ENCODE measurements around the gene CATSPERB. TPM values are rescaled to one million over a fixed set of nuclear protein-coding genes. Genes with fewer than 3 reads are reported as not detected.

The CATSPERB gene
- total RNA-seq, 1 experiment from 2014 or later, result 2.1 TPM

DNA sequence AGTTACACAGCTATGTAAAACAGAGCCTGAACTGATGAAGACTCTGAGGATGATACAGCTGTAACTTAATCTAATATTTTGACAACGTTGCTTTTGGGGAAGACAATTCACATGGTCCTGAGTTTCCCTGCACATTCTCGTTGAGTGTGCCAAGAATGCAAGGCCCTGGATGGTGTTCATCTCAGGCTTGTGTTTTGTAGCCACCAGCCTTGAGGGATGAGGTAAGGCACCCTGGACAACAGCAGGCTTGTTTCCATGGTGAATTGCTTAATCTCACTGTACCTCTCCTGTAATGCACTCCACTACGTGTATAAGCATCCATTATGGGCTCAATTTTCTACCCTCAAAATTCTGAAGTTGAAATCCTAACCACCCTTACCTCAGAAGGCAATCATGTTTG, 2.1 kb downstream of the CATSPERB start:
- DNase-seq, result no peak
- H3K36me3 ChIP-seq (ENCODE audit: control insufficient read depth, insufficient read depth, low read length), result no peaks in the 10 kb centered on the region
- H3K27me3 Mint-ChIP-seq (ENCODE audit: insufficient read depth, unreplicated experiment), result no peaks in the 10 kb centered on the region
- peaks cover 29% of the 10 kb centered on the region for H3K4me1 Mint-ChIP-seq (ENCODE audit: low read depth, unreplicated experiment)
- H3K36me3 Mint-ChIP-seq (ENCODE audit: insufficient read depth, unreplicated experiment), result no peaks in the 10 kb centered on the region
- H3K9me3 ChIP-seq, result no peaks in the 10 kb centered on the region
- BruUV-seq (replicated peaks), result no TSS peak
- no peaks in the 10 kb centered on the region for H3K9me3 Mint-ChIP-seq (ENCODE audit: unreplicated experiment)
- H3K27me3 ChIP-seq (replicated peaks; ENCODE audit: control insufficient read depth, insufficient read depth, low read length), result no peaks in the 10 kb centered on the region
- H3K4me3 Mint-ChIP-seq (ENCODE audit: unreplicated experiment), result no peak overlapping the region
- intact Hi-C loops (cut with micrococcal nuclease; ENCODE audit: unreplicated experiment), result loop anchor here (10.0 kb wide), 1 partner anchor 105 kb away; no protein-coding TSS in a partner anchor
- no peak overlapping the region for H3K4me3 ChIP-seq (ENCODE audit: low read depth, low read length)
- TF ChIP-seq, protein P1, sequence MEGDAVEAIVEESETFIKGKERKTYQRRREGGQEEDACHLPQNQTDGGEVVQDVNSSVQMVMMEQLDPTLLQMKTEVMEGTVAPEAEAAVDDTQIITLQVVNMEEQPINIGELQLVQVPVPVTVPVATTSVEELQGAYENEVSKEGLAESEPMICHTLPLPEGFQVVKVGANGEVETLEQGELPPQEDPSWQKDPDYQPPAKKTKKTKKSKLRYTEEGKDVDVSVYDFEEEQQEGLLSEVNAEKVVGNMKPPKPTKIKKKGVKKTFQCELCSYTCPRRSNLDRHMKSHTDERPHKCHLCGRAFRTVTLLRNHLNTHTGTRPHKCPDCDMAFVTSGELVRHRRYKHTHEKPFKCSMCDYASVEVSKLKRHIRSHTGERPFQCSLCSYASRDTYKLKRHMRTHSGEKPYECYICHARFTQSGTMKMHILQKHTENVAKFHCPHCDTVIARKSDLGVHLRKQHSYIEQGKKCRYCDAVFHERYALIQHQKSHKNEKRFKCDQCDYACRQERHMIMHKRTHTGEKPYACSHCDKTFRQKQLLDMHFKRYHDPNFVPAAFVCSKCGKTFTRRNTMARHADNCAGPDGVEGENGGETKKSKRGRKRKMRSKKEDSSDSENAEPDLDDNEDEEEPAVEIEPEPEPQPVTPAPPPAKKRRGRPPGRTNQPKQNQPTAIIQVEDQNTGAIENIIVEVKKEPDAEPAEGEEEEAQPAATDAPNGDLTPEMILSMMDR (IDR thresholded peaks at IDR 0.05; ENCODE audit: insufficient read depth in 1 of 2, low read depth in 1 of 2, low read length in 1 of 2, severe bottlenecking in 1 of 2, unreplicated experiment in 1 of 2), result no peak
- POLR2A ChIA-PET, result no interaction called here
- peaks cover 23% of the 10 kb centered on the region for H3K4me1 ChIP-seq
- H3K27ac Mint-ChIP-seq (ENCODE audit: unreplicated experiment), result no peak overlapping the region
- CTCF ChIA-PET, result no interaction called here

DNA sequence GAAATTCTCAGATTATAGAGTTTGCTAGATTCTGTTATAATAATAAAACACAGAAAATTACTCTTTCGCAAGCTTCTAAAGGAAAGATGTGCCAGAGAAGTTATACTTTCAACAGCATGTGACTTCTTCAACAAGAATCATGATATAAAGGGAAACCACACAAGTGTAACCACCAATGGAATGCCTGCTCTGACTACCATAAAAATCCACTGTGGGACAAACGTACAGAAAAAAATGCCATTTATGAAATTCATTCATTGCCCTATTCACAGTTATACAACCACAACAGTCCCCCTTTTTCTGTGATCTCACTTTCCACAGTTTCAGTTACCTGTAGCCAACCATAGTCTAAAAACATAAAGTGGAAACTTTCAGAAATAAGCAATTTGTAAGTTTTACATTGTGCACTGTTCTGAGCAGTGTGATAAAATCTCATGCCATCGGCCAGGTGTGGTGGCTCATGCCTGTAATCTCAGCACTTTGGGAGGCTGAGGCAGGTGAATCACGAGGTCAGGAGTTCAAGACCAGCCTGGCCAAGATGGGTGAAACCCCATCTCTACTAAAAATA, 3.2 kb downstream of the CATSPERB start:
- Mint-ChIP-seq H3K4me1 (ENCODE audit: low read depth, unreplicated experiment) (peaks cover 29% of the 10 kb centered on the region), H3K9me3 (ENCODE audit: unreplicated experiment) (no peaks in the 10 kb centered on the region), H3K36me3 (ENCODE audit: insufficient read depth, unreplicated experiment) (no peaks in the 10 kb centered on the region), H3K27ac (ENCODE audit: unreplicated experiment) (no peak overlapping the region), H3K27me3 (ENCODE audit: insufficient read depth, unreplicated experiment) (no peaks in the 10 kb centered on the region), H3K4me3 (ENCODE audit: unreplicated experiment) (no peak overlapping the region)
- Histone ChIP-seq H3K9me3 (no peaks in the 10 kb centered on the region), H3K36me3 (ENCODE audit: control insufficient read depth, insufficient read depth, low read length) (no peaks in the 10 kb centered on the region), H3K27me3 (replicated peaks; ENCODE audit: control insufficient read depth, insufficient read depth, low read length) (no peaks in the 10 kb centered on the region), H3K4me1 (peaks cover 23% of the 10 kb centered on the region), H3K4me3 (ENCODE audit: low read depth, low read length) (no peak overlapping the region)
- CTCF ChIA-PET, result no interaction called here
- no peak for DNase-seq
- intact Hi-C loops (cut with micrococcal nuclease; ENCODE audit: unreplicated experiment), result loop anchor here (10.0 kb wide), 1 partner anchor 106 kb away; no protein-coding TSS in a partner anchor
- POLR2A ChIA-PET, result no interaction called here
- no TSS peak for BruUV-seq (replicated peaks)
- TF ChIP-seq, protein P1 (IDR thresholded peaks at IDR 0.05; ENCODE audit: insufficient read depth in 1 of 2, low read depth in 1 of 2, low read length in 1 of 2, severe bottlenecking in 1 of 2, unreplicated experiment in 1 of 2), result no peak

DNA sequence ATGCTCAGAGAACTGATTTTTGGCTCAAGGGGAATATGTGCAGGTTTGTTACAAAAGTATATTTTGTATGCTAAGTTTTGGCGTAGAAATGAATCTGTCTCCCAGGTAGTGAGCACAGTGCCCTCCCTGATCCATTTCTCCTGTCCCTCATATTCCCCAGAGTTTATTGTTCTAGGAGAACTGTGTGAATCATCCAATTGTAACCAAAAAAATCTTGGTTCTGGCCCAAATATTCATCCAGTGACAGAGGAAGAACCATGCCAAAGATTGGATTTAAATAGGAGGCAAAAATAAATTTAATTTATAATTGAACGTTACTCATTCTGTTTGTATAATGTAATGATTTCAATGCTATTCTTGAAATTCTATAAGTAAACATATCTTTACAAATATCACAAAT, 4.8 kb downstream of the CATSPERB start:
- BruUV-seq (replicated peaks), result no TSS peak
- Histone ChIP-seq H3K4me3 (ENCODE audit: low read depth, low read length) (no peak overlapping the region), H3K27me3 (replicated peaks; ENCODE audit: control insufficient read depth, insufficient read depth, low read length) (no peaks in the 10 kb centered on the region), H3K9me3 (no peaks in the 10 kb centered on the region), H3K4me1 (peaks cover 19% of the 10 kb centered on the region), H3K36me3 (ENCODE audit: control insufficient read depth, insufficient read depth, low read length) (no peaks in the 10 kb centered on the region)
- H3K27me3 Mint-ChIP-seq (ENCODE audit: insufficient read depth, unreplicated experiment), result no peaks in the 10 kb centered on the region
- POLR2A ChIA-PET, result no interaction called here
- CTCF ChIA-PET, result no interaction called here
- no peak for DNase-seq
- no peak overlapping the region for H3K27ac Mint-ChIP-seq (ENCODE audit: unreplicated experiment)
- no peaks in the 10 kb centered on the region for H3K9me3 Mint-ChIP-seq (ENCODE audit: unreplicated experiment)
- no peaks in the 10 kb centered on the region for H3K36me3 Mint-ChIP-seq (ENCODE audit: insufficient read depth, unreplicated experiment)
- TF ChIP-seq, protein P1 (IDR thresholded peaks at IDR 0.05; ENCODE audit: insufficient read depth in 1 of 2, low read depth in 1 of 2, low read length in 1 of 2, severe bottlenecking in 1 of 2, unreplicated experiment in 1 of 2), result no peak
- intact Hi-C loops (cut with micrococcal nuclease; ENCODE audit: unreplicated experiment), result loop anchor here (10.0 kb wide), 1 partner anchor 108 kb away; no protein-coding TSS in a partner anchor
- peaks cover 29% of the 10 kb centered on the region for H3K4me1 Mint-ChIP-seq (ENCODE audit: low read depth, unreplicated experiment)
- no peak overlapping the region for H3K4me3 Mint-ChIP-seq (ENCODE audit: unreplicated experiment)

Data from Caco-2 (cell line).